Ecto neural progenitor cell (in vitro differentiated cells): ENCODE measurements around the gene SURF1.
A peak's percentile ranks its signal among the peaks of the same experiment; 100 is the strongest.

ENCODE experiments used
- DNase-seq: peaks from one replicate; pipeline ENCODE4 v3.0.0-alpha.2; 2018; ENCODE audit warnings: low spot score

SURF1 gene

GRCh38 chr9:133362359-133363044 is 6.2 kb upstream of the SURF1 start:
- DNase-seq: no peak

GRCh38 chr9:133361507-133362092 is 5.3 kb upstream of the SURF1 start:
- no peak for DNase-seq

GRCh38 chr9:133360400-133361393 is 4.4 kb upstream of the SURF1 start:
- no peak for DNase-seq

- DNase-seq: no peak
Measured at GRCh38 chr9:133359399-133360175, 3.3 kb upstream of the SURF1 start.

GRCh38 chr9:133357656-133358055 is 1.4 kb upstream of the SURF1 start:
- no peak for DNase-seq

GRCh38 chr9:133355881-133356357 is 368 bp downstream of the SURF1 start:
- no peak for DNase-seq

- no peak for DNase-seq
Measured at GRCh38 chr9:133354766-133355165, 1.5 kb downstream of the SURF1 start.

- no peak for DNase-seq
Measured at GRCh38 chr9:133353548-133353947, 2.7 kb downstream of the SURF1 start.

GRCh38 chr9:133352635-133353340 is 3.5 kb downstream of the SURF1 start:
- no peak for DNase-seq

- DNase-seq: peak; percentile 70
Measured at GRCh38 chr9:133351908-133352634, 4.2 kb downstream of the SURF1 start.

GRCh38 chr9:133351526-133351907 is 4.8 kb downstream of the SURF1 start:
- no peak for DNase-seq

GRCh38 chr9:133349965-133350616 is 6.2 kb downstream of the SURF1 start:
- DNase-seq: no peak

- no peak for DNase-seq
Measured at GRCh38 chr9:133348718-133349573, 7.3 kb downstream of the SURF1 start.

- DNase-seq: peak; percentile 94
Measured at GRCh38 chr9:133347985-133348717, 8.1 kb downstream of the SURF1 start, which contains the start of the genes MED22 and RPL7A. Gene MED22, minus strand, starts transcription at chr9:133348131. Its CDS starts 1,469 bp downstream, at chr9:133346662. Gene RPL7A, plus strand, starts transcription at chr9:133348218. Its CDS starts 26 bp downstream, at chr9:133348244.

GRCh38 chr9:133347515-133347984 is 8.7 kb downstream of the SURF1 start:
- peak; percentile 70 for DNase-seq

GRCh38 chr9:133346021-133346785 is 10.1 kb downstream of the SURF1 start:
- DNase-seq: no peak

- no peak for DNase-seq
Measured at GRCh38 chr9:133345596-133345995, 10.7 kb downstream of the SURF1 start.
